ENCODE results near the gene FAM135A. TPM values are rescaled to one million over a fixed set of nuclear protein-coding genes. Genes with fewer than 3 reads are reported as not detected.

The FAM135A gene
- total RNA-seq, 4 donors from 2014 or later = 16.7 to 37.5 (median 23.2) TPM

DNA sequence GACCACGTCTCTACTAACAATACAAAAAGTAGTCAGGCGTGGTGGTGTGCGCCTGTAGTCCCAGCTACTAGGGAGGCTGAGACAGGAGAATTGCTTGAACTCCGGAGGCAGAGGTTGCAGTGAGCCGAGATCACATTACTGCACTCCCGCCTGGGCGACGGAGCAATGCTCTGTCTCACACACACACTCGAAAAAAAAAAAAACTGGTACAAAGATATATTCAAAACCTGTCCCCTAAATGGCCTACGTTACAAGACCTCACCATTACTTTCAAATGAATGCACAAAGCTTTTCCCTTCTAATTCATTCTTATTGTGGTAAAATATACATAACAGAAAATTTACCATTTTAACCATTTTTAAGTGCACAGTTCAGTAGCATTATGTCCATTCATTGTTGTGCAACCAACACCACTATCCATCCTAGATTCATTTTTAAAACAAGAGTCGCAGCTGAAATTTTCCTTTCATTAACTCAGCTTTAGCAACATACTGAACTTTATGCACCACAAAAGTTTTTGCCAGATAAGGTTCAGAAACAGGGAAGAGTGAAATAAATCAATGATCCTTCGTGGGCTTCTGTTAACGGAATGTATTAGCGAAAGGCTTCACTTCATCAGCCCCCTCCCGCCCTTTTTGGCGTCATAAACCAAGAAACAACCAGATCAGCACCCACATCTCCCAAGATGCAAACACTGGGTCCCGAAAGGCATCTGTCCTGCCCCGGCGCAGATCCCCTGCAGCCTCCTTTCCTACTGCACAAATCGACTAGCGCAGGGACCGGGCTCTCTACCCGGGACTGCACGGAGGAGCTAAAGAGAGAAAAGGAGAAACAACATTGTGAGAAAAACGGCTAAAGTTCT, 825 bp upstream of the FAM135A start:
- DNase-seq (ENCODE audit: low spot score) (no peak), ATAC-seq (ENCODE audit: low FRiP score) (peak; percentile 35)
- TF ChIP-seq, protein P1, sequence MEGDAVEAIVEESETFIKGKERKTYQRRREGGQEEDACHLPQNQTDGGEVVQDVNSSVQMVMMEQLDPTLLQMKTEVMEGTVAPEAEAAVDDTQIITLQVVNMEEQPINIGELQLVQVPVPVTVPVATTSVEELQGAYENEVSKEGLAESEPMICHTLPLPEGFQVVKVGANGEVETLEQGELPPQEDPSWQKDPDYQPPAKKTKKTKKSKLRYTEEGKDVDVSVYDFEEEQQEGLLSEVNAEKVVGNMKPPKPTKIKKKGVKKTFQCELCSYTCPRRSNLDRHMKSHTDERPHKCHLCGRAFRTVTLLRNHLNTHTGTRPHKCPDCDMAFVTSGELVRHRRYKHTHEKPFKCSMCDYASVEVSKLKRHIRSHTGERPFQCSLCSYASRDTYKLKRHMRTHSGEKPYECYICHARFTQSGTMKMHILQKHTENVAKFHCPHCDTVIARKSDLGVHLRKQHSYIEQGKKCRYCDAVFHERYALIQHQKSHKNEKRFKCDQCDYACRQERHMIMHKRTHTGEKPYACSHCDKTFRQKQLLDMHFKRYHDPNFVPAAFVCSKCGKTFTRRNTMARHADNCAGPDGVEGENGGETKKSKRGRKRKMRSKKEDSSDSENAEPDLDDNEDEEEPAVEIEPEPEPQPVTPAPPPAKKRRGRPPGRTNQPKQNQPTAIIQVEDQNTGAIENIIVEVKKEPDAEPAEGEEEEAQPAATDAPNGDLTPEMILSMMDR (IDR thresholded peaks at IDR 0.05) = no peak

DNA sequence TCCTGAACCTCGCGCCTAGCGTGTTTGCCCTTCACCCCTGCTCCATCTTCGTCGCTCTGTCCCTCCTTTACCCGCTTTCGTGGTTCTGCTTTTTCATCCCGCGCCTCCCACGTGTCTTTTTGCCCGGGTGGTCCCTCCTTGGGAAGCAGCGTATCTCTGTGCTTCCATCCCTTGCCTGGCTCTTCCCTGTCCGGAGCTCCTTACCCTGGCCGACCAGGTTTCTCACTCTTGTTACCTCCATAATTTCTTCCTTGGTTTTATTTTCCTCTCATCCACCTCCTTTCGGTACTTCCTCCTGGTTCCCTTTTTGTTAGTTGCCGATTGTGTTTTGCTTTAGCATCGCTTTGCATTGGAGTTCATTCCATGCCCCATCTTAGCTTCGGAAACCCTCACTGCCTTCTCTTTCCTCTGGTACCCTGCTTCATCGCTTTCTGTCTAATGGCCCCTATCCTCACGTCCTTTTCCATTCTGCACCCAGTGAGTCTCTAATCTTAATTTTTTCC, 735 bp downstream of the FAM135A start:
- DNase-seq (ENCODE audit: low spot score) = no peak
- ATAC-seq (ENCODE audit: low FRiP score) = peak; percentile 5
- TF ChIP-seq, protein P1 (IDR thresholded peaks at IDR 0.05) = no peak

DNA sequence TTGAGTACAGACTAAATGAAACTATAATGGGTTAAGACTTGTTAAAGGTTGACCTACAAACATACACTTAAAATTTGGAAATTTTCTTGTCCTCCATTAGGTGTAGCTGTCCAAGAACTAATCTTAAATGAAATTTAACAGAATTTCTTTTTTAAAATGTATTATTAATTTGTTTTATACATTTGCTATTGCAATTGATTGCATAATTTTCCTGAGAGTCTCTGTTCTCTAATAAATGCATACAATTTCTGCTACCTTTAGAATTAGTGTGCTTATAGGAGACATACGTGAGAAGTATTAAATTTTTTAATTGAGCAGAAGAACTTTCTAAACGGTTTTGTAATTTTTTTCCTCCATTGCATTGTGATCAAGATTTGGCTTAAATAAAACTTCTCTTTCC, 1.5 kb downstream of the FAM135A start:
- DNase-seq (ENCODE audit: low spot score) (no peak), ATAC-seq (ENCODE audit: low FRiP score) (no peak)
- TF ChIP-seq, protein P1 (IDR thresholded peaks at IDR 0.05) = no peak

DNA sequence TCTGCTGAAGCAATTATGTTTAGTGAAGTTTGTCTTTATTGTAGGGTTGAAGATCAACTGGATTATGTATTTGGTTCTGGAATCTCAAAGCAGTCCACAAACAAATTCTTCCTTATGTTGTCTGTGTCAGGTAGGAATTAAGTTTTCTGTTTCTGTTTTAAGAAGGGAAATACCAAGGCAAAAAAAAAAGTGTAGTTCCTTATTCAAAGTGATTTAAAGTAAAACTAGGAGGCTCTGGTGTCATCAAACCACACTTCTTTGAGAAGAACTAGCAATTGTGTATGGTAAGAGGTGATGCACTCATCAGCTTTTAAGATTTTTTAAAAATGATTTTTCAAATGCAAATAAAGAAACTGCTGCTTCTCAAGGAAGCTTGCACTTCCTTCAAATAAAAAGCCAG, 1.9 kb downstream of the FAM135A start:
- DNase-seq (ENCODE audit: low spot score) = no peak
- TF ChIP-seq, protein P1 (IDR thresholded peaks at IDR 0.05) = no peak
- ATAC-seq (ENCODE audit: low FRiP score) = no peak

DNA sequence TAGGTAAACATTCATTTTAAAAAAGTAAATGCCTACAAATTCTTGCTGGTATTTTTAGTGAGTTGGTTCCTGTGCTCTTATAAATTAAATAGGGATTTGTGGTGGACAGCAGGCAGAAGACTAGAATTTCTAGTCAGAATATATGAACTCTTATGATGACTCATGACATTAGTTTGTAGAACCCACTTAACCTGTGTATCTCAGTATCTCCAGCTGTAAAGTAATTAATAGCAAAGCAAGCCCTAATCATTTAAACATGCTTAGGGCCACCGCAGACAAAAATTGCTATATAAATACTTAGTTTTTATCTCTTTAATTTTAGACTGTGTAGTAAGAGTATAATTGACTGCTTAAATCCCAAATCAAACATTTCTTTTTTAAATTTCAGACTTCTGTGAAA, 2.4 kb downstream of the FAM135A start:
- DNase-seq (ENCODE audit: low spot score) = no peak
- no peak for ATAC-seq (ENCODE audit: low FRiP score)
- TF ChIP-seq, protein P1 (IDR thresholded peaks at IDR 0.05) = no peak

DNA sequence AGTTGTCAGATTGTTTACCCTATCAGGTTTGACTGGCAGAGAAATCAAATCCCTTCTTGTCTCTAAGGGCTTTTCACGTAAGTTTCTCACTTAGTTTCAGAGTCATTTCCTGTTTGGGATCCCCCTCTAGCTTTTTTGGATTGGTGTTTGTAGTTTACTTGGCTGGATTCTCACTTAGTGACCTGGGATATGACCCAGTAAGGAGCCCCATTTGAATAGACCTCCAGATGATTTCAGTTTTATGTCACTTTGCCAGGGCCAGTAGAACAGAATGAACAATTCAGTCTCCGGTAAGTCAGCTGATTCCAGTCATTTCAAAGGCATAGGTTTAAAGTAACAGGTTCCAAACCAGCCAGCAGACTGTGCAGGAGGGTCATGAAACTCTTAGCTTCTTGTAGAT, 8.2 kb downstream of the FAM135A start:
- TF ChIP-seq, protein P1 (IDR thresholded peaks at IDR 0.05) = no peak
- ATAC-seq (ENCODE audit: low FRiP score) (no peak), DNase-seq (ENCODE audit: low spot score) (no peak)
